HEK293T (cell line): ENCODE data around the gene STN1.

Experiments used
- CTCF ChIA-PET: fragments of 350-600 bp; formaldehyde crosslinking; extraction: SDS; loops from one replicate; lab custom pipeline; 2021; ENCODE audit warnings: antibody characterized with exemption, inconsistent platforms; lab: Yijun Ruan, JAX
- POLR2A ChIA-PET: fragments of 350-600 bp; formaldehyde crosslinking; extraction: SDS; loops from one replicate; lab custom pipeline; 2020; ENCODE audit warnings: antibody characterized with exemption, inconsistent platforms; lab: Yijun Ruan, JAX
- DNase-seq: peaks from one replicate; pipeline ENCODE4 v3.0.0; 2012; ENCODE audit warnings: mixed read lengths; ENCODE audit errors: extremely low spot score
- ARNT ChIP-seq: fragments of 450-650 bp; IDR thresholded peaks from 2 replicates; pipeline ENCODE4 v1.6.1; 2017; ENCODE audit warnings: mild to moderate bottlenecking
- BHLHE40 ChIP-seq: fragments of 450-650 bp; IDR thresholded peaks from 2 replicates; pipeline ENCODE4 v1.6.1; 2016; ENCODE audit warnings: mild to moderate bottlenecking, moderate library complexity, borderline replicate concordance
- CTBP1 ChIP-seq: fragments of 450-650 bp; IDR thresholded peaks from 2 replicates; pipeline ENCODE4 v1.6.1; 2016; ENCODE audit warnings: borderline replicate concordance
- ELF4 ChIP-seq: fragments of 450-650 bp; IDR thresholded peaks from 2 replicates; pipeline ENCODE4 v1.6.1; 2017; ENCODE audit warnings: antibody characterized with exemption
- FOXA1 ChIP-seq: fragments of 450-650 bp; IDR thresholded peaks from 2 replicates; pipeline ENCODE4 v1.6.1; 2016; ENCODE audit warnings: mild to moderate bottlenecking
- FOXK2 ChIP-seq: fragments of 450-650 bp; IDR thresholded peaks from 2 replicates; pipeline ENCODE4 v1.6.1; 2016; ENCODE audit warnings: mild to moderate bottlenecking
- FOXM1 ChIP-seq: fragments of 450-650 bp; IDR thresholded peaks from 2 replicates; pipeline ENCODE4 v1.6.1; 2017; ENCODE audit warnings: mild to moderate bottlenecking, borderline replicate concordance
- HDGF ChIP-seq: fragments of 450-650 bp; IDR thresholded peaks from 2 replicates; pipeline ENCODE4 v1.6.1; 2017; ENCODE audit warnings: antibody characterized with exemption, borderline replicate concordance
- L3MBTL2 ChIP-seq: fragments of 450-650 bp; conservative IDR thresholded peaks from 2 replicates; pipeline ENCODE4 v1.6.1; 2016; ENCODE audit warnings: mild to moderate bottlenecking
- LEF1 ChIP-seq: fragments of 450-650 bp; IDR thresholded peaks from 2 replicates; pipeline ENCODE4 v1.6.1; 2017; ENCODE audit warnings: mild to moderate bottlenecking, borderline replicate concordance
- NFRKB ChIP-seq: fragments of 450-650 bp; IDR thresholded peaks from 2 replicates; pipeline ENCODE4 v1.6.1; 2016; ENCODE audit warnings: mild to moderate bottlenecking, moderate library complexity
- PKNOX1 ChIP-seq: fragments of 450-650 bp; IDR thresholded peaks from 2 replicates; pipeline ENCODE4 v1.6.1; 2016
- SP1 ChIP-seq: fragments of 450-650 bp; IDR thresholded peaks from 2 replicates; pipeline ENCODE4 v1.6.1; 2017
- SUZ12 ChIP-seq: fragments of 450-650 bp; IDR thresholded peaks from 2 replicates; pipeline ENCODE4 v1.6.1; 2016; ENCODE audit warnings: mild to moderate bottlenecking
- TARDBP ChIP-seq: fragments of 450-650 bp; IDR thresholded peaks from 2 replicates; pipeline ENCODE4 v1.6.1; 2016
- ZNF384 ChIP-seq: fragments of 450-650 bp; IDR thresholded peaks from 2 replicates; pipeline ENCODE4 v1.6.1; 2016

Gene STN1, protein sequence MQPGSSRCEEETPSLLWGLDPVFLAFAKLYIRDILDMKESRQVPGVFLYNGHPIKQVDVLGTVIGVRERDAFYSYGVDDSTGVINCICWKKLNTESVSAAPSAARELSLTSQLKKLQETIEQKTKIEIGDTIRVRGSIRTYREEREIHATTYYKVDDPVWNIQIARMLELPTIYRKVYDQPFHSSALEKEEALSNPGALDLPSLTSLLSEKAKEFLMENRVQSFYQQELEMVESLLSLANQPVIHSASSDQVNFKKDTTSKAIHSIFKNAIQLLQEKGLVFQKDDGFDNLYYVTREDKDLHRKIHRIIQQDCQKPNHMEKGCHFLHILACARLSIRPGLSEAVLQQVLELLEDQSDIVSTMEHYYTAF

GRCh38 chr10:103918053-103918846 is at the start of gene STN1:
STN1 (minus strand) TSS chr10:103918184; CDS start chr10:103917594, 590 bp downstream.
- POLR2A ChIA-PET = interaction anchor here (1.0 to 2.1 kb wide), 6 partner anchors 8 to 204 kb away, joined by 3 to 6 read pairs (median 4); partner anchors contain the start of gene SFR1
- DNase-seq = peak; percentile 99
- CTCF ChIA-PET = no interaction called here
- TF ChIP-seq BHLHE40 = no peak
- TF ChIP-seq CTBP1 = no peak
- TF ChIP-seq TARDBP = no peak
- TF ChIP-seq SP1 = no peak
- no peak for TF ChIP-seq ARNT
- no peak for TF ChIP-seq ZNF384
- TF ChIP-seq PKNOX1 = no peak
- TF ChIP-seq LEF1 = no peak
- TF ChIP-seq FOXA1 = no peak
- no peak for TF ChIP-seq FOXM1
- TF ChIP-seq HDGF = 0 out of 2 replicates have a peak, but pooled peaks have one; percentile 68
- peak; percentile 55 for TF ChIP-seq L3MBTL2
- TF ChIP-seq SUZ12 = no peak
- no peak for TF ChIP-seq NFRKB
- TF ChIP-seq FOXK2 = no peak
- TF ChIP-seq ELF4 = peak; percentile 63

- peak; percentile 53 for DNase-seq
- TF ChIP-seq ARNT (0 out of 2 replicates have a peak, but pooled peaks have one; percentile 3), PKNOX1 (no peak)
- ChIA-PET POLR2A (interaction anchor here (1.0 to 1.4 kb wide), 5 partner anchors 49 to 154 kb away, joined by 3 to 8 read pairs (median 4); partner anchors contain the start of gene SFR1), CTCF (interaction anchor here (0.5 kb wide), 1 partner anchor 68 kb away, joined by 3 read pairs; no protein-coding TSS in a partner anchor)
Observed at GRCh38 chr10:103967448-103968071, 49.6 kb upstream of the STN1 start.

DNA sequence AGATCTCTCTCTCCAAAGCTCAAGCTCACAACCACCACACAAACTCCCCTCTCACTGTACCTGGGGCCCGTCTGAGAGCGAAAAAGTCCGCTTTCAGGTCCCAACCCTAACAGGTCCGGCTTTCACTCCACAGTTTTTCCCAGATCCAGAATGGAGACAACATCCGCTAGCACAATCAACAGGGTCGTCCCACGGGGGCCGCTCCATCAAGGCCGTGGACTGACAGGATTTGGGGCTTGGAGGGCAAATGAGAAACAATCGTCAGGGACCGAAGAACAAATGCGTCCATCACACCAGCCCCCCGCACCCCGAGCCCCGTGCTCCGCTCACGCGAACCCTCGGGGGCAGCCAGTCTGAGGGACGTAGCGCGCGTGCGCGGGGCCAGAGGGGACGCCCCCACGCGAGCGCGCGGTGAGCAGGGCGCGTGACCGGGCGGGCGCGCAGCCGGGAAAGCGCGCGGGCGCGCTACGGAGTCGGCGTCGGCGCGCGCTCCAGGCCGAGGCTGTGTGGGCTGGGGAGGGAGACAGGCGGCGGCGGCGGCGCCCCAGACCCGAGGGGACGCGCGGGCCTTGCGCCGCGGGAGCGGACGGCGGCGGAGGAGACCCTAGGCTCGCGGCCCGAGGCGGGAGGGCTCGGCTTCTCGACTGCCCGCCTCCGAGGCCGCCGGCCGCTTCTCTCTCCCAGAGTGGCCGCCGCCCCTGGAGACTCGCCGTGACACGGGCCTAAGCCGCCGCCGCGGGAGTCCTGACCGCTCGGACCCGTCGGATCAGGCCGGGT is 48.9 kb upstream of the STN1 start, which contains the start of gene SLK:
TSS of gene SLK (plus strand) at position 470 of the 777 bp plus-strand sequence. CDS start 606 bp downstream, outside the sequence.
- ChIA-PET CTCF (no interaction called here), POLR2A (interaction anchor here (1.2 to 1.4 kb wide), 4 partner anchors 53 to 155 kb away, joined by 3 to 8 read pairs (median 6); partner anchors contain the start of gene SFR1)
- peak; percentile 25; the same call in 1 of the 2 replicates for TF ChIP-seq L3MBTL2
- TF ChIP-seq FOXM1 = no peak
- 0 out of 2 replicates have a peak, but pooled peaks have one; percentile 13 for TF ChIP-seq PKNOX1
- 0 out of 2 replicates have a peak, but pooled peaks have one; percentile 11 for TF ChIP-seq ARNT
- TF ChIP-seq TARDBP = peak; percentile 84
- peak; percentile 72; the same call in 1 of the 2 replicates for TF ChIP-seq LEF1
- TF ChIP-seq SUZ12 = no peak
- DNase-seq = peak; percentile 89

- TF ChIP-seq CTBP1 (no peak), SP1 (no peak), BHLHE40 (no peak), ZNF384 (no peak), TARDBP (no peak)
- no peak for DNase-seq
- POLR2A ChIA-PET = no interaction called here
Observed at GRCh38 chr10:103960103-103960502, 42.1 kb upstream of the STN1 start.

GRCh38 chr10:103958996-103959395 is 41.0 kb upstream of the STN1 start:
- ChIA-PET CTCF (no interaction called here), POLR2A (no interaction called here)
- no peak for DNase-seq
- TF ChIP-seq SP1 = no peak
- TF ChIP-seq FOXK2 = no peak
- no peak for TF ChIP-seq ARNT
- no peak for TF ChIP-seq TARDBP
- TF ChIP-seq ELF4 = no peak
- no peak for TF ChIP-seq HDGF
- TF ChIP-seq PKNOX1 = no peak
- TF ChIP-seq FOXM1 = no peak
- no peak for TF ChIP-seq L3MBTL2
- TF ChIP-seq NFRKB = no peak
- TF ChIP-seq FOXA1 = no peak
- no peak for TF ChIP-seq SUZ12
- no peak for TF ChIP-seq LEF1

More at GRCh38 chr10:103960103-103960502, 42.1 kb upstream of the STN1 start:
- CTCF ChIA-PET = no interaction called here
